SIG-M5 treated with dmso at 0.1 percent for 504 hours (cell line): ENCODE measurements around the gene SULT1A4.
"Not testable (repeated sequence)": the region's sequence is repeated elsewhere in the genome, so short reads cannot be mapped to it uniquely, and the experiment has no call there.

Experiments
- DNase-seq: peaks from one replicate; lab custom pipeline; 2025; ENCODE audit not compliant: unreplicated experiment; lab: John Stamatoyannopoulos, UW

SULT1A4 gene

DNA sequence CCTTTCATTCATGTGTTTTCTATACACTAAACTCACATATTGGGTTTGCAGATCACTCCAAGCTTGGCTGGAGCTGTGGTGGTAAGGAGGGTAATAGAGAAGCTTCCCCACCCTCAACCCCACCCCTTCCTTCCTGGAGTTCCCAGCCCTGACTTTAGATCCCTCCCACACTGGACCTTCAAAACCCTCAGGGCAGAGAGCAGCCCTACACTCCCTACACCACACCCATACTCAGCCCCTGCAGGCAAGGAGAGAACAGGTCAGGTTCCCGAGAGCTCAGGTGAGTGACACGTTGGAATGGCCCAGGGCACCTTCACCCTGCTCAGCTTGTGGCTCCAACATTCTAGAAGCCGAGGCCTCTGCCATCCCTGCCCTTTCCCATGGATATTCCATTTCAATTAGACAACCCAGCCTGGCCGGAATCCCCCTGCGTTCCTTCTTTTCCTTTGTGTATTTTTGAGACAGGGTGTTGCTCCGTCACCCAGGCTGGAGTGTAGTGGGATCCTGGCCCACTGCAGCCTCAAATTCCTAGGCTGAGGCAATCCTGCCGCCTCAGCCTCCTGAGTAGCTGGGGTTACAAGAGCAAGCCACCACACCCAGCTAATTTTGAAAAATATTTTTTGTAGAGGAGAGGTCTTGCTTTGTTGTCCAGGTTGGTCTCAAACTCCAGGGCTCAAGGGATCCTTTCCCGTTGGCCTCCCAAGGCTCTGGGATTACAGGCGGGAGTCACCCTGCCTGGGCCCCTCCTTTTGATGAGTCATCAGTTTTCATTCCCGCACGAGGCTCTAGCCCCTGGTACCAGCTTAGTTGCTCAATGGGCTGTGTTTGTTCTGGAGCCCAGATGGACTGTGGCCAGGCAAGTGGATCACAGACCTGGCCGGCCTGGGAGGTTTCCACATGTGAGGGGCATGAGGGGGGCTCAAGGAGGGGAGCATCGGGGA lies at the start of gene SULT1A4:
SULT1A4 (plus strand) TSS at position 208 of the 941 bp plus-strand sequence. CDS start 1,473 bp downstream, outside the sequence.
- not testable (repeated sequence) for DNase-seq

DNA sequence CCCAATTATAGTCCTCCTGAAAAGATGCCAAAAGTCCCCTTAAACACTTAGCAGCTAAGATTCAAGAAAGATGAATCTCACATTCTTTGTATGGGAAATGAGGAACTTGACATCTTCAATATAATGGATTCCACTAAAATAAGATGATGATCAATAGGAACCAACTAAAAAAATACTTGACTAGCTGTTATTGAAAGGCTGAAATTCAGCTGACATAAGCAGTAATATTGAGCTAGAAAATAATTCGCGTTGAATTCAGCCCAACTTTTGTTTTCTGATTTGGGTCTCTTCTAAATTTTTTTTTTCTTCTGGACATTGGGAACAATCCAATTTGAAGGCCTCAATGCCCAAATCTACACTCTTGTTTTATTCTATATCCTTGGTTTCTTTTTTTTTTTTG lies 36.1 kb upstream of the SULT1A4 start:
- DNase-seq = not testable (repeated sequence)

DNA sequence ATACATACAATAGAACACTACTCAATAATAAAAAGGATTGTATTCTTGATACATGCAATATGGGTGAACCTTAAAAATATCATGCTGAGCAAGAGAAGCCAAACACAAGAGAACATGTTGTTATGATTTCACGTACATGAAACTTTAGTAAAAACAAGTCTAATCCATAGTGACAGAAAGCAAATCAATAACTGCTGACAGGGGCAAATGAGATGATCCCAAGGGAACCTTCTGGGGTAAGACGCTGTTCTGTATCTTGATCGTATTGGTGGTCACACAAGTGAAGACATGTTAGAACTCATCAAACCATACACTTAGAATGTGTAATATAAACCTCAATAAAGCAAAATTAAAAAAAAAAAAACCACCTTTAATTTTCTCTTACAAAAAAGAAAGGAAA lies 34.3 kb upstream of the SULT1A4 start:
- DNase-seq = not testable (repeated sequence)

DNA sequence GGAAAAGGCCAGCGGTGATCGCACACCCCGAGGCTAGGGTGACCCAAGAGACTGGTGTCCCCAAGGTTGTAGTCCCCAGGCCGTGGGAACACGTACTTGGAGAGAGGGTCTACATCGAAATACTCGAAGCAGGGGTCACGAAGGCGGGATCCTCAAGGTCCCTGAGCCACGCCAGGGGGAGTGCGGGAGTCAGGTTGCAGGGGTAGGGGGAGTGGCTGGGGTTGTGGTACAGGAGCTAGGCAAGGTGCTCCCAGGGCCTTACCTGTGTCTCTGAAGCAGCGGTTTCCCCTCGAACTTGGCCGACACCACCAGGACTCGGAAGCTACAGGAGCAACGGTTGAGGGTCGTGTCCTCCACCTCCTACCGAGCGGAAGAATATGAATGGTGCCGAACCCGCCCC lies 6.0 kb upstream of the SULT1A4 start:
- DNase-seq = not testable (repeated sequence)

DNA sequence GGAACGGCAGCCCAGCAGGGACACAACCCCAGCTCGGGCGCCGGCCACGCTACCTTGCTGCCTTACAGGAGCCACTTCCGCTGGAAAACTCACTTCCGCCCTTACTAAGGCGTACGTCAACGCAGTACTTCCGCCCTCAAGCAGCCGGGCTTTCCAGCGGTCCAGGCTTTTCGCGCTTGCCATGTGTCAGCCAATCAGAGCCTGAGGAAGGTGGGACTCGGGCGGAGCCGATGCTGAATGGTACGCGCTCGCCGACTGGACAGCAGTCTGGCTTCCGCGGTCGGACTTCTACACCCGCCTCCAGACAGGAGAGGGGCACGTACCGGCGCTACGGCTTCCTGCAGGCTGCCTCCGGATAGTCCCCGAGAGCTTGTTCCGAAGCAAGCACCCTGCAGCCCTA lies 5.4 kb upstream of the SULT1A4 start, which contains the start of the genes BOLA2 and SLX1B:
BOLA2 (minus strand) TSS at position 83 of the 400 bp plus-strand sequence. CDS start 98 bp downstream, outside the sequence.
SLX1B (plus strand) TSS at position 265 of the 400 bp plus-strand sequence.
- not testable (repeated sequence) for DNase-seq

DNA sequence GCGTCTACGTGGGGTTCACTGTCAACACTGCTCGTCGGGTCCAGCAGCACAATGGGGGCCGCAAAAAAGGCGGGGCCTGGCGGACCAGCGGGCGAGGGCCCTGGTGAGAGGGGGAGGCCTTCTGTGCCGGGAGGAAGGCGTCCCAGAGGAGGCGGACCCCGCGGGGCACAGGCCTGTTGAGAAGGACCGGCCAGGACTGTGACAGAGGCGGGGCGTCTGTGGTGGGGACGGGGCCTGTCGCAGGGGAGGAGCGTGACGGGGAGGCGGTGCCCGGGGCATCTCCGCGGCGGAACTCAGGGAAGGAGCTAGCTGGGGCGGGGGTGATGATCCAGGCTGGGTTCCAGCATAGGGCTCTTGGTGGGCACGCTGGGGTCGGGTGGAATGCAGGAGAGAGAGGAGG lies 4.9 kb upstream of the SULT1A4 start:
- not testable (repeated sequence) for DNase-seq

DNA sequence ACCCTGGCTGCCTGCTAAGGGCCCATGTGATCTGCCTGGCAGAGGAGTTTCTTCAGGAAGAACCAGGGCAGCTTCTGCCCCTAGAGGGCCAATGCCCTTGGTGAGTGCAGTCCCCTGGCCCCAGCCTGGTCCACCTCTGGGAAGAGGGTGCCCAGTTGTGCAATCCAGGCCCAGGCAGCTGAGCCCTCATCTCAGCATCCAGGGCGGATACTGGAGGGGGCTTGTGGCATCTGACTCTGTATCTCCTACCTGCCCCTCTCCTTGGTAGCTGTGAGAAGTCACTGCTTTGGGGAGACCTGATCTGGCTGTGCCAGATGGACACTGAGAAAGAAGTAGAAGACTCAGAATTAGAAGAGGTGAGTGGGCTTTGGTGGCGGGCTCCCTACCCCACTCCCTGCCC lies 2.1 kb upstream of the SULT1A4 start:
- not testable (repeated sequence) for DNase-seq

DNA sequence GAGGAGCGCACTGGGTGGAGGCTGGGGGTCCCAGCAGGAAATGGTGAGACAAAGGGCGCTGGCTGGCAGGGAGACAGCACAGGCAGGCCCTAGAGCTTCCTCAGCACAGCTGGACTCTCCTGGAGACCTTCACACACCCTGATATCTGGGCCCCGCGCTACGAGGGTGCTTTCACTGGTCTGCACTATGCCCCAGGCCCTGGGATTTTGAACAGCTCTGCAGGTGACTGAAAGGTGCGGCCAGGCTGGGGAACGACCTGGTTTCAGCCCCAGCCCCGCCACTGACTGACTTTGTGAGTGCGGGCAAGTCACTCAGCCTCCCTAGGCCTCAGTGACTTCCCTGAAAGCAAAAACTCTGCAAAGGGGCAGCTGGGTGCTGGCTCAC lies 926 bp downstream of the SULT1A4 start:
- not testable (repeated sequence) for DNase-seq

DNA sequence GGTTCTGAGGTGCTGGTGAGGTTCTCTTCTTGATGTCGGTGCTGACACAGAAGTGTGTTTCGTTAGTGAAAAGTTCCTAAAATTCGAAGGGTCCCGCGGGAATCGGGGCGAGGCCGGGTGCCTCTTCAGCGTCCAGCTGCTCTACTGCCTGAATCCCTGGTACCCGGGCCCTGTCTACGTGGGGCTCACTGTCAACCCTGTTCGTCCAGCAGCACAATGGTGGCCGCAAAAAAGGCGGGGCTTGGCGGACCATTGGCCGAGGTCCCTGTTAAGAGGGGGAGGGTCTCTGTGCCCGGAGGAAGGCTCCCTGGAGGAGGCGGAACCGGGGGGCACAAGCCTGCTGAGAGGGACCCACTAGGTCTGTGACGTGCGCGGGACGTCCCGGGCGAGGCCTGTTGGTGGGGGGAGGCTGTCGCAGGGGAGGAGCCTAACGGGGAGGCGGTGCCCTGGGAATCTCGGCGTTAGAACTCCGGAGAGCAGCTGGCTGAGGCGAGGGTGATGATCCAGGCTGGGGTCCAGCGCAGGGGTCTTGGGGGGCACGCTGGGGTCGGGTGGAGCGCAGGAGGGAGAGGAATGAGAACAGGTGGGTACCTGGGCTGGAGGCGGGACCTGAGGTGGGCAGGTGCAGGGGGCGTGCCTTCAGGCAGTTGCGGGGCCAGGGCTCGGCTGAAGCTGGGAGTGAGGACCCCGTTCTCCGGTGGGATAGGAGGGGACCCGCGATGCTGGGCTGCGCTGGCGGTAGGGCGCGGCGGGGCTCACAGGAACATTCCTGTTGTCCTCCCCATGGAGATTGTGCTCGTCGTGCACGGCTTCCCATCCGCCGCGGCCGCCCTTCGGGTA lies 6.5 kb downstream of the SULT1A4 start:
- DNase-seq = not testable (repeated sequence)

DNA sequence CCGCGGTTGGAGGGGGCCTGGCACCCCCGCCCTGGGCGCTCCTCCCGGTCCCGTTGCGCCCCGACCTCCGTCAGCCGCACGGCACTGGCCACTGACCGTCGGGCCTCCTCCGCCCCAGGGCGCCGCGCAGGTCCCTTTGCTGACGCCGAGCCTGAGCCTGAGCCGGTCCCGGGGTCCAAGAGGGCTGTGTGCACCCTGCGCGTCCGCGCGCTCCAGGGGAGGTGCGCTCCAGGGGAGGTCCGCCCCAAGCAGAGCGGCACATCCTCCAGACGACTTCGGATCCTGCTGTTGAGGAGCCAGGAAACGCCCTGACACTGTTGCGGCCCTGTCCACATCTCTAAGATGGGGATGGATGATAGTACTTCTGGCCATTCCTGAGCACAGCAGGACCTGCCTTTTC lies 7.2 kb downstream of the SULT1A4 start:
- not testable (repeated sequence) for DNase-seq

DNA sequence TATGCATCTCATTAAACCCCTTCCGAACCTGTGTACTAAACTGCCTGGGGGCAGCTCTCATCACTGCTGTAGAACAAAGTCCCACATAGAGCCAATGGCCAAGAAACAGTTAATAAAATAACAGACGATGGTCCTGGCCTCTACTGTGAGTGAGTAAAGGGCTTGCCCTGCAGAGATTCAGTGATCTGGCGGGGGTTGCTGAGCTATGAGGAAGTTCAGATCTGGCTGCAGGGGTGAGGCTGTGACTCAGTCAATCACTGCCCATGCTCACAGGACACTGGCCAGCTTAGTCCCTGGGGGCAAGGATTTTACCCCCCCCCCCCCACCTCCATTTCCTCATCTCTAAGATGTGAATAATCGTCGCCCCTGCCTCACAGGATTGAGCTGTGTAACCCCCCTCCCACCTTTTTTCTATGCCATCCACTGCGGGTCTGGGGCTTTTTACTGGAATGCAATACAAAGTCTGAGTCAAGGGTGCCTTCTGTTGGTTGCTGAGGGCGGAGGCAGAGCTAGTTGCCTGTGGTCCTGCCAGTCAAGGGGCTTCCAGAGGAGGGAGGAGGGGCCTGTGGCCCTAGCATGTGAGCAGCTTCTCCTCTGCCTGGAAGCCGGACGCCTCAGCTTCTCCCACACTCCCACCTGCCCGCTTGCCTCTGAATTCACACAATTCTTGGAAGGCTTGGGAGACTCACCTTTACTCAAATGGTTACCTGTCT lies 8.1 kb downstream of the SULT1A4 start:
- DNase-seq = not testable (repeated sequence)

DNA sequence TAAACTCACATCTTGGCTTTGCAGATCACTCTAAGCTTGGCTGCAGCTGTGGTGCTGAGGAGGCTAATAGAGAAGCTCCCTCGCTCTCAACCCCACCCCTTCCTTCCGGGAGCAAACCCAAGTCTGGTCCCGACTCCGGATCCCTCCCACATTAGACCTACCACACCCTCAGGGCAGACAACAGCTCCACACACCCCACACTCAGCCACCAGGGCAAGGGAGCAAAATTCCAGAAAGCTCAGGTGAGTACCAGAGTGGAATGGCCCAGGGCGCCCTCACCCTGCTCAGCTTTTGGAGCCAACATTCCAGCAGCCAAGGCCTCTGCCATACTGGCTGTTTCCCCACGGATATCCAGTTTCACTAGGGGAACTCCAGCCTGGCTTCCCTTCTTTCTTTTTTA lies 9.9 kb downstream of the SULT1A4 start:
- not testable (repeated sequence) for DNase-seq

DNA sequence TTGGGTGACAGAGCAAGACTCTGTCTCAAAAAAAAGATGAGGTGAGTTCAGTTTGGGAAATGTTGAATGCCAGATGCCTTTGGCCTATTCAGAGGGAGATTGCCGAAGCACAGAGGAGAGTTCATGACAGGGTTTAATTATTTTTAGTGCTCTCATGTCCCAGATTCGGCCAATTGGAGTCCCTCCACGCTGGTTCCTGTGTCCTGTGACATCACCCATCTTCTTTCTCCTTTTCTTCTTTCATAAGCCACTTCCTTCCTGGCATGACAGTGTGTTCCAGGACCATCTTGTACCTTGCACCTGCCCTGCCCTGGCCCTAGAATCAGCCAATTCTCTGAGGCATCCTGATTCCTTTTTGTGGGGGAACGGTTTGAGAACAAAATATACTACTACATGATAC lies 12.4 kb downstream of the SULT1A4 start:
- DNase-seq = not testable (repeated sequence)

DNA sequence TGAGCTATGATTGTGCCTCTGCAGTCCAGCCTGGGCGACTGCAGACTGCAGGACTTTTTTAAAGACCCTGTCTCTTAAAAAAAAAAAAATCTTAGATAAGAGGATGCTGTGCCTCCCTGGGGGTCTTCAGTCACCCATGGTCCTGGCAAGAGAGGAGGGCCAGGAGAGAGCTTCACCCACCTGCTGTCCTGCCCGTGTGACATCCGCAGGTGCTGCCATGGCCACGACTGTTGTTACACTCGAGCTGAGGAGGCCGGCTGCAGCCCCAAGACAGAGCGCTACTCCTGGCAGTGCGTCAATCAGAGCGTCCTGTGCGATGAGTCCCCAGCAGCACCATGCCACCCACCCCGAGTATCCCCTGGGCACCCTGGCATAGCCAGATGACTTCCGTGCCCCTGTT lies 22.6 kb downstream of the SULT1A4 start:
- not testable (repeated sequence) for DNase-seq

DNA sequence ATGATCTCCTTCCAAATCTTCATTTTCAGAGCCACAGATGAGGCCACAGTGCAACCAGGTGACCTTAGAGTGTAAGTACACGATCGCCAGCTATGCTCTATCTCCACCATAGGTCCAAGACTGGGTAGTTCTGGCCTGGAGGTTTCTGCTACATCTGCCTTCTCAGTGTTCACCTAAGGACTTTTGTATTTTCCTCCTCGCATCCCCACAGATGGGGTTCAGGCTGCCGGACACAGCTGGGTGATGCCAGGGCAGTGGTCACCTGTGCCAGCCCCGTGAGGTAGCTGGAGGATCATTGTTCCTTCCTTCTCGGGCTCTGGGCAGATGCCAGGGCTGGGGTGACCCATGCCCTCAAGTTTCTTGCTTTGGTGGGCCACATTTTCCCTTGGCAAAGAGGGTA lies 46.6 kb downstream of the SULT1A4 start, which contains the start of gene NPIPB12:
NPIPB12 (minus strand) TSS at position 101 of the 400 bp plus-strand sequence.
- not testable (repeated sequence) for DNase-seq
